NCI-H82 (cell line): ENCODE measurements around the gene DCUN1D1.
"Not testable (repeated sequence)": the region's sequence is repeated elsewhere in the genome, so short reads cannot be mapped to it uniquely, and the experiment has no call there.

Experiments
- DNase-seq: peaks from one replicate; lab custom pipeline; 2025; lab: John Stamatoyannopoulos, UW

The DCUN1D1 gene

GRCh38 chr3:182980204-182981037 lies at the start of gene DCUN1D1:
DCUN1D1 (minus strand) TSS chr3:182980538; CDS start chr3:182980489, 49 bp downstream.
- peak; percentile 91 for DNase-seq

- no peak for DNase-seq
Measured at GRCh38 chr3:183028416-183028815, 48.1 kb upstream of the DCUN1D1 start.

GRCh38 chr3:183027276-183027675 lies 46.9 kb upstream of the DCUN1D1 start:
- DNase-seq, result no peak

- DNase-seq, result no peak
Measured at GRCh38 chr3:183022936-183023516, 42.7 kb upstream of the DCUN1D1 start.

GRCh38 chr3:183018421-183019192 lies 38.3 kb upstream of the DCUN1D1 start:
- no peak for DNase-seq

GRCh38 chr3:183015185-183015584 lies 34.8 kb upstream of the DCUN1D1 start:
- DNase-seq, result no peak

GRCh38 chr3:183013856-183014255 lies 33.5 kb upstream of the DCUN1D1 start:
- no peak for DNase-seq

- no peak for DNase-seq
Measured at GRCh38 chr3:183013074-183013473, 32.7 kb upstream of the DCUN1D1 start.

- no peak for DNase-seq
Measured at GRCh38 chr3:183008800-183009199, 28.5 kb upstream of the DCUN1D1 start.

- no peak for DNase-seq
Measured at GRCh38 chr3:183008303-183008702, 28.0 kb upstream of the DCUN1D1 start.

- no peak for DNase-seq
Measured at GRCh38 chr3:183006396-183007002, 26.2 kb upstream of the DCUN1D1 start.

- DNase-seq, result no peak
Measured at GRCh38 chr3:182999767-183000166, 19.4 kb upstream of the DCUN1D1 start.

- DNase-seq, result not testable (repeated sequence)
Measured at GRCh38 chr3:182993486-182994201, 13.3 kb upstream of the DCUN1D1 start.

GRCh38 chr3:182989566-182989965 lies 9.2 kb upstream of the DCUN1D1 start:
- DNase-seq, result peak; percentile 55

- no peak for DNase-seq
Measured at GRCh38 chr3:182986021-182986420, 5.7 kb upstream of the DCUN1D1 start.

- no peak for DNase-seq
Measured at GRCh38 chr3:182983876-182984275, 3.5 kb upstream of the DCUN1D1 start.

GRCh38 chr3:182981038-182981380 lies 671 bp upstream of the DCUN1D1 start:
- DNase-seq, result no peak

GRCh38 chr3:182979674-182980191 lies 605 bp downstream of the DCUN1D1 start:
- DNase-seq, result peak; percentile 67

- peak; percentile 56 for DNase-seq
Measured at GRCh38 chr3:182979103-182979673, 1.1 kb downstream of the DCUN1D1 start.

- DNase-seq, result peak; percentile 42
Measured at GRCh38 chr3:182978387-182978786, 2.0 kb downstream of the DCUN1D1 start.

GRCh38 chr3:182973047-182973446 lies 7.3 kb downstream of the DCUN1D1 start:
- no peak for DNase-seq
